Esophagus muscularis mucosa (tissue), 4 donors: ENCODE results near the gene RGS18. TPM values are rescaled to one million over a fixed set of nuclear protein-coding genes. Genes with fewer than 3 reads are reported as not detected.

Source experiments
- DNase-seq: peaks from one replicate; pipeline ENCODE4 v3.0.0-alpha.2; 2017; ENCODE audit errors: extremely low spot score
- H3K27ac ChIP-seq, 4 donors: fragments of 200-600 bp; sonication (generic); replicated peaks in 1 of 4; 1 replicate in 3 of 4; 2 replicates in 1 of 4; pipeline ENCODE4 v1.5.1; 2016 to 2019; ENCODE audit warnings: mild to moderate bottlenecking in 1 of 4
- H3K27me3 ChIP-seq, 4 donors: fragments of 200-600 bp; sonication (generic); one replicate each; pipeline versions ENCODE4 v1.5.1 to v1.6.0; 2016 to 2019
- H3K36me3 ChIP-seq, 4 donors: fragments of 200-600 bp; sonication (generic); one replicate each; pipeline ENCODE4 v1.5.1; 2016 to 2019
- H3K4me1 ChIP-seq, 4 donors: fragments of 200-600 bp; sonication (generic); one replicate each; pipeline ENCODE4 v1.5.1; 2016 to 2019
- H3K4me3 ChIP-seq, 4 donors: fragments of 200-600 bp; sonication (generic); 1 replicate in 2 of 4; 2 replicates in 2 of 4; pipeline ENCODE4 v1.5.1; 2016 to 2019; ENCODE audit warnings: mild to moderate bottlenecking in 4 of 4, moderate library complexity in 1 of 4
- H3K9me3 ChIP-seq, 4 donors: fragments of 200-600 bp; sonication (generic); 1 replicate in 3 of 4; 2 replicates in 1 of 4; pipeline ENCODE4 v1.5.1; 2016 to 2019
- CTCF ChIP-seq, 3 experiments: fragments of 200-600 bp in 2 of 3; fragments of 450-650 bp in 1 of 3; sonication (generic) in 2 of 3; IDR thresholded peaks; one replicate each; pipeline ENCODE4 v1.5.1; 2017 to 2019; ENCODE audit warnings: antibody characterized with exemption in 3 of 3, mild to moderate bottlenecking in 2 of 3, moderate library complexity in 1 of 3
- EP300 ChIP-seq: sonication (generic); formaldehyde crosslinking; IDR thresholded peaks from one replicate; pipeline ENCODE4 v1.6.1; 2017; ENCODE audit warnings: antibody characterized with exemption
- POLR2A ChIP-seq: fragments of 450-650 bp; IDR thresholded peaks from one replicate; pipeline ENCODE4 v1.6.1; 2017; ENCODE audit warnings: antibody characterized with exemption, moderate library complexity, mild to moderate bottlenecking, low read depth
- POLR2AphosphoS5 ChIP-seq, 2 donors: sonication (generic); formaldehyde crosslinking; IDR thresholded peaks; one replicate each; pipeline ENCODE4 v1.6.1; 2017; ENCODE audit warnings: antibody characterized with exemption in 2 of 2
- WGBS: methylation state at CpG from one replicate; pipeline ENCODE4 v1.1.5; 2018; 5-methylcytosine and 5-hydroxymethylcytosine counted together
- intact Hi-C: fragments of 100-400 bp; cut with DNase I; formaldehyde crosslinking; loops from one replicate; pipeline ENCODE4 v1.15.1; 2023
- total RNA-seq, 4 donors: library from RNA; depleted of rRNA; stranded (reverse); fragments of >200 nt; gene quantifications; one replicate each; pipeline versions ENCODE4 v1.1.0 to v1.2.1, GENCODE V29; 2016

The RGS18 gene
- total RNA-seq, 4 donors from 2014 or later = 0.45 to 3.6 (median 1.3) TPM

- no peak overlapping the region for H3K27ac ChIP-seq
- H3K4me1 ChIP-seq = no peaks in the 10 kb centered on the region
- no peak for TF ChIP-seq CTCF (IDR thresholded peaks at IDR 0.05)
- no peak for TF ChIP-seq POLR2AphosphoS5 (IDR thresholded peaks at IDR 0.05)
- TF ChIP-seq POLR2A = no peak
- no peak for TF ChIP-seq EP300
- no peak for DNase-seq
- intact Hi-C loops = no loop called here
- H3K4me3 ChIP-seq = no peak overlapping the region
- no peaks in the 10 kb centered on the region for H3K9me3 ChIP-seq
- H3K27me3 ChIP-seq = no peaks in the 10 kb centered on the region
- no peaks in the 10 kb centered on the region for H3K36me3 ChIP-seq
These were observed 5.0 kb upstream of the RGS18 start for GRCh38 chr1:192153276-192153675.

- Histone ChIP-seq H3K27me3 (no peaks in the 10 kb centered on the region), H3K27ac (no peak overlapping the region), H3K4me3 (no peak overlapping the region), H3K4me1 (no peaks in the 10 kb centered on the region), H3K9me3 (no peaks in the 10 kb centered on the region), H3K36me3 (no peaks in the 10 kb centered on the region)
- no peak for DNase-seq
- TF ChIP-seq POLR2AphosphoS5 (IDR thresholded peaks at IDR 0.05) (no peak), CTCF (IDR thresholded peaks at IDR 0.05) (no peak)
- intact Hi-C loops = no loop called here
These were observed 1.2 kb upstream of the RGS18 start for GRCh38 chr1:192157067-192157466.

GRCh38 chr1:192159014-192159413 is 752 bp downstream of the RGS18 start:
- TF ChIP-seq CTCF (IDR thresholded peaks at IDR 0.05) (no peak), POLR2AphosphoS5 (IDR thresholded peaks at IDR 0.05) (no peak), EP300 (no peak), POLR2A (no peak)
- no peaks in the 10 kb centered on the region for H3K36me3 ChIP-seq
- no peaks in the 10 kb centered on the region for H3K4me1 ChIP-seq
- H3K27ac ChIP-seq = no peak overlapping the region
- H3K27me3 ChIP-seq = no peaks in the 10 kb centered on the region
- no peak for DNase-seq
- intact Hi-C loops = no loop called here
- no peaks in the 10 kb centered on the region for H3K9me3 ChIP-seq
- no peak overlapping the region for H3K4me3 ChIP-seq
- 76% methylated on average over 4 of the region's 4 CpGs for WGBS

GRCh38 chr1:192159781-192160180 is 1.5 kb downstream of the RGS18 start:
- H3K9me3 ChIP-seq = no peaks in the 10 kb centered on the region
- WGBS = 59% methylated on average over 2 of the region's 2 CpGs
- no peaks in the 10 kb centered on the region for H3K27me3 ChIP-seq
- TF ChIP-seq POLR2AphosphoS5 (IDR thresholded peaks at IDR 0.05) (no peak), POLR2A (no peak), CTCF (IDR thresholded peaks at IDR 0.05) (no peak), EP300 (no peak)
- no peaks in the 10 kb centered on the region for H3K36me3 ChIP-seq
- intact Hi-C loops = no loop called here
- no peak overlapping the region for H3K27ac ChIP-seq
- no peak for DNase-seq
- no peak overlapping the region for H3K4me3 ChIP-seq
- no peaks in the 10 kb centered on the region for H3K4me1 ChIP-seq

DNA sequence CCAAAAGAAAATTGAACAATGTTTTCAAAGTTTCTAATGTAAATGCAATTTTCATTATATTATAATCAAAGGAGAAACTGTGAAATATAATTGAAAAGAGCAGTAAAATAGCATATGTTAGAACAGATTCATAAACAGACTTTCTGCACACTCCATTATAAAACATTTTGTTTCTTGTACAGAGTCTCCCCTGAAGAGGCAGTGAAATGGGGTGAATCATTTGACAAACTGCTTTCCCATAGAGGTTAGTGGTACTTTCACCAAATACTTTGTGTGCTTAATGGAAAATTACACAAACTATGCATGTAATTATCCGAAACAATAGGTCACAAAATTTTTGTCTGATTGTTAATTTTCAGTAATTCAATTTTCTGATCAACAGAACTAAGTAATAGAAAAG is 1.9 kb downstream of the RGS18 start:
- DNase-seq = no peak
- Histone ChIP-seq H3K27ac (no peak overlapping the region), H3K9me3 (no peaks in the 10 kb centered on the region), H3K4me3 (no peak overlapping the region), H3K27me3 (no peaks in the 10 kb centered on the region), H3K36me3 (no peaks in the 10 kb centered on the region), H3K4me1 (no peaks in the 10 kb centered on the region)
- TF ChIP-seq CTCF (IDR thresholded peaks at IDR 0.05) (no peak), POLR2A (no peak), EP300 (no peak), POLR2AphosphoS5 (IDR thresholded peaks at IDR 0.05) (no peak)
- WGBS = 82% methylated on average over 1 of the region's 1 CpG
- intact Hi-C loops = no loop called here
